IMR-90 (cell line): ENCODE measurements around the gene CARNS1. TPM values are rescaled to one million over a fixed set of nuclear protein-coding genes. Genes with fewer than 3 reads are reported as not detected.

Experiments used
- ATAC-seq: fragments of 200-7000 bp; cut with Tn5 transposase; 2 replicates; pipeline ENCODE4 v1.9.1; 2020; ENCODE audit warnings: low read depth, mild to moderate bottlenecking, moderate library complexity
- BruUV-seq: library from RNA; stranded (reverse); fragments of 400-500 nt; replicated peaks from 2 replicates; lab custom pipeline; 2021; lab: Mats Ljungman, UMichigan
- CTCF ChIA-PET: fragments of 300-600 bp; formaldehyde crosslinking; extraction: SDS; loops from one replicate; lab custom pipeline; 2021; ENCODE audit warnings: antibody characterized with exemption; lab: Yijun Ruan, JAX
- POLR2A ChIA-PET: fragments of 300-600 bp; sonication (Branson Sonifier 250); formaldehyde crosslinking; loops from one replicate; lab custom pipeline; 2022; ENCODE audit warnings: antibody characterized with exemption; ENCODE audit not compliant: unreplicated experiment; lab: Charles Lee
- DNase-seq: peaks from one replicate; pipeline ENCODE4 v3.0.0; 2013
- H2AFZ ChIP-seq: replicated peaks from 2 replicates; pipeline ENCODE3; 2013; ENCODE audit warnings: low read length, mild to moderate bottlenecking; ENCODE audit not compliant: poor library complexity
- H2AK5ac ChIP-seq: 2 replicates; pipeline ENCODE4 v1.6.1; 2013; ENCODE audit warnings: low read depth, low read length, inconsistent platforms
- H2AK9ac ChIP-seq: replicated peaks from 2 replicates; pipeline ENCODE3; 2013; ENCODE audit warnings: mild to moderate bottlenecking, low read depth, low read length, moderate library complexity; ENCODE audit not compliant: poor library complexity
- H2BK120ac ChIP-seq: 2 replicates; pipeline ENCODE4 v1.6.1; 2013; ENCODE audit warnings: low read depth, low read length, inconsistent platforms
- H2BK15ac ChIP-seq: 3 replicates; pipeline ENCODE4 v1.6.1; 2013; ENCODE audit warnings: low read depth, low read length, inconsistent platforms
- H2BK20ac ChIP-seq: 2 replicates; pipeline ENCODE4 v1.6.1; 2013; ENCODE audit warnings: low read depth, mild to moderate bottlenecking, inconsistent platforms, low read length, moderate library complexity
- H2BK5ac ChIP-seq: 2 replicates; pipeline ENCODE4 v1.6.1; 2013; ENCODE audit warnings: mild to moderate bottlenecking, low read depth, low read length, inconsistent platforms; ENCODE audit not compliant: poor library complexity, severe bottlenecking
- H3K14ac ChIP-seq: replicated peaks from 2 replicates; pipeline ENCODE4 v1.6.1; 2013; ENCODE audit warnings: low read depth, low read length, inconsistent platforms
- H3K18ac ChIP-seq: 2 replicates; pipeline ENCODE4 v1.6.1; 2013; ENCODE audit warnings: low read depth, low read length, control low read depth
- H3K23ac ChIP-seq: 2 replicates; pipeline ENCODE4 v1.6.1; 2013; ENCODE audit warnings: low read depth, low read length, inconsistent platforms
- H3K27ac ChIP-seq: 2 replicates; pipeline ENCODE4 v1.5.1; 2013; ENCODE audit warnings: mild to moderate bottlenecking, control low read depth, low read length; ENCODE audit not compliant: insufficient read depth
- H3K27me3 ChIP-seq: 2 replicates; pipeline ENCODE4 v1.6.1; 2013; ENCODE audit warnings: low read length; ENCODE audit not compliant: control insufficient read depth, insufficient read depth
- H3K36me3 ChIP-seq: 2 replicates; pipeline ENCODE4 v1.6.1; 2013; ENCODE audit warnings: low read length, mixed read lengths; ENCODE audit not compliant: control insufficient read depth, insufficient read depth
- H3K4ac ChIP-seq: 2 replicates; pipeline ENCODE4 v1.6.1; 2013; ENCODE audit warnings: low read depth, low read length, inconsistent platforms
- H3K4me1 ChIP-seq: 2 replicates; pipeline ENCODE4 v1.6.1; 2013; ENCODE audit warnings: low read length, mixed read lengths; ENCODE audit not compliant: control insufficient read depth, insufficient read depth
- H3K4me2 ChIP-seq: 2 replicates; pipeline ENCODE4 v1.6.1; 2013; ENCODE audit warnings: low read depth, mild to moderate bottlenecking, control low read depth, low read length, moderate library complexity
- H3K4me3 ChIP-seq: 2 replicates; pipeline ENCODE4 v1.5.1; 2013; ENCODE audit warnings: low read depth, mild to moderate bottlenecking, control low read depth, low read length, moderate library complexity; ENCODE audit not compliant: insufficient read depth
- H3K56ac ChIP-seq: 2 replicates; pipeline ENCODE4 v1.6.1; 2013; ENCODE audit warnings: low read length, inconsistent platforms; ENCODE audit not compliant: insufficient read depth; ENCODE audit errors: extremely low read depth
- H3K79me1 ChIP-seq, 2 experiments: 2 replicates each; pipeline ENCODE4 v1.6.1; 2013; ENCODE audit warnings: low read length in 2 of 2, inconsistent platforms in 1 of 2, low read depth in 1 of 2
- H3K9ac ChIP-seq: 2 replicates; pipeline ENCODE4 v1.6.1; 2013; ENCODE audit warnings: low read depth, low read length, control low read depth
- H3K9me1 ChIP-seq: 2 replicates; pipeline ENCODE4 v1.6.1; 2013; ENCODE audit warnings: low read length, inconsistent platforms; ENCODE audit not compliant: insufficient read depth
- H3K9me3 ChIP-seq: 2 replicates; pipeline ENCODE4 v1.6.1; 2013; ENCODE audit warnings: low read length; ENCODE audit not compliant: control insufficient read depth, insufficient read depth
- H4K20me1 ChIP-seq: 2 replicates; pipeline ENCODE4 v1.6.1; 2013; ENCODE audit warnings: low read length, inconsistent platforms; ENCODE audit not compliant: insufficient read depth
- H4K5ac ChIP-seq: 2 replicates; pipeline ENCODE4 v1.6.1; 2013; ENCODE audit warnings: mild to moderate bottlenecking, low read depth, low read length, control low read depth
- H4K8ac ChIP-seq, 2 experiments: 2 replicates each; pipeline ENCODE4 v1.6.1; 2013; ENCODE audit warnings: low read depth in 2 of 2, low read length in 2 of 2, control low read depth in 1 of 2, inconsistent platforms in 1 of 2
- H4K91ac ChIP-seq: 2 replicates; pipeline ENCODE4 v1.6.1; 2013; ENCODE audit warnings: low read depth, low read length, inconsistent platforms; ENCODE audit not compliant: insufficient read depth
- MAZ ChIP-seq: IDR thresholded peaks from 2 replicates; pipeline ENCODE4 v1.6.1; 2012; ENCODE audit warnings: low read depth, mild to moderate bottlenecking, low read length, improper control_type of control experiment, moderate library complexity, borderline replicate concordance
- RAD21 ChIP-seq: IDR thresholded peaks from 2 replicates; pipeline ENCODE4 v1.6.1; 2012; ENCODE audit warnings: low read length, improper control_type of control experiment
- WGBS, 2 experiments: methylation state at CpG; one replicate each; pipeline versions ENCODE4 v1.1.5 to v1.1.7; 2013; ENCODE audit warnings: missing lambda C conversion rate in 2 of 2; ENCODE audit not compliant: insufficient read length in 1 of 2; ENCODE audit errors: extremely low coverage in 2 of 2; 5-methylcytosine and 5-hydroxymethylcytosine counted together
- dilution Hi-C: fragments of 300-500 bp; cut with HindIII; formaldehyde crosslinking; loops from one replicate; pipeline ENCODE4 v1.14.3; 2018; ENCODE audit warnings: low sequenced_read_pairs; ENCODE audit not compliant: unreplicated experiment
- in situ Hi-C: fragments of 300-500 bp; cut with MboI; formaldehyde crosslinking; loops from 3 replicates; pipeline ENCODE4 v1.14.3; 2019; ENCODE audit warnings: low sequenced_read_pairs, inconsistent platforms, mixed read lengths
- intact Hi-C: fragments of 100-400 bp; cut with micrococcal nuclease; formaldehyde crosslinking; loops from 2 replicates; pipeline ENCODE4 v1.10.0; 2022
- polyA plus RNA-seq, 3 experiments: library from polyadenylated mRNA; depleted of rRNA; stranded (reverse); fragments of >200 nt; gene quantifications; 2 replicates each; pipeline ENCODE4 v1.2.3, GENCODE V29; 2012; ENCODE audit warnings: low replicate concordance in 1 of 3
- total RNA-seq: library from RNA; depleted of rRNA; stranded (reverse); fragments of >200 nt; gene quantifications from 2 replicates; pipeline ENCODE4 v1.2.3, GENCODE V29; 2012

The CARNS1 gene
- total and polyA plus RNA-seq, 2 of the 4 experiments (the other 2 are of a cell fraction) = under 0.01 to 0.32 TPM

DNA sequence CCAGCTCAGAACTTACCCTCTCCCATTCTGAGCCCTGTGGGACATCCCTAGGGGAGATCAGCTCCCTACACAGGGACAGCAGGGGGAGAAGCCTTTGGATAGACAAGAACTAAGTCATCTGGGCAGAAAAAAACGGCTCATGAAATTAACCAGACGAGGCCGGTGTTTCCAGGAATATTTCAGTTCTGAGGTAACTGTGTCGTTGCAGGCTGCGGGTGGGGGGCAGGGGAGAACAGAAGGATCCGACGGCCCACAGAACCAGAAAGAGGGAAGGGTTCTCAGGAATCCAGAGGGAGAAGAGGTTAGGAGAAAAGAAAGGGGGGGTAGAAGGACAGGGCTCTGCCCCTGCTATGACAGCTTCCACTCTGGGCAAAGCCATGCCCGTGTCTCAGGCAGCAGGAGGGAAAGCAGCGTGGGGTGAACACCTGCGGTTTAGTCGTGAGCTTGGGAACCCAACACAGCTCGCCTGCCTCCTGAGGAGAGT lies 45.6 kb upstream of the CARNS1 start:
- H3K27me3 ChIP-seq = no peaks in the 10 kb centered on the region
- peak overlapping the region; percentile 58 for H3K18ac ChIP-seq
- H2BK15ac ChIP-seq = peak overlapping the region; percentile 50; the same call in 1 of the 3 replicates
- peak overlapping the region; percentile 63 for H2AK9ac ChIP-seq
- in situ Hi-C loops = no loop called here
- no peak overlapping the region for H3K4me3 ChIP-seq
- no peak overlapping the region for H3K56ac ChIP-seq
- H3K23ac ChIP-seq = peak overlapping the region; percentile 13
- intact Hi-C loops = loop anchor here (2.0 kb wide), 1 partner anchor 13 kb away; no protein-coding TSS in a partner anchor
- H4K5ac ChIP-seq = peak overlapping the region; percentile 28
- peak overlapping the region in 1 of 2 experiments; percentile 37; a peak in 1 of 4 replicates for H4K8ac ChIP-seq
- H2BK5ac ChIP-seq = peak overlapping the region; percentile 77
- CTCF ChIA-PET = interaction anchor here (1.6 to 2.3 kb wide), 5 partner anchors 13 to 24 kb away, joined by 4 to 15 read pairs (median 9); partner anchors contain the start of gene POLD4
- no peaks in the 10 kb centered on the region for H3K9me3 ChIP-seq
- H2BK120ac ChIP-seq = peak overlapping the region; percentile 72
- peak overlapping the region; percentile 73 for H2BK20ac ChIP-seq
- DNase-seq = peak; percentile 71
- peaks cover 57% of the 10 kb centered on the region for H3K4me1 ChIP-seq
- H3K9me1 ChIP-seq = peaks cover 44% of the 10 kb centered on the region
- no TSS peak for BruUV-seq
- H4K91ac ChIP-seq = peak overlapping the region; percentile 86
- no peak for ATAC-seq
- peak overlapping the region; percentile 82 for H3K27ac ChIP-seq
- H2AFZ ChIP-seq = no peak overlapping the region
- H3K9ac ChIP-seq = peak overlapping the region; percentile 10; the same call in 1 of the 2 replicates
- H3K36me3 ChIP-seq = peaks cover 16% of the 10 kb centered on the region
- H2AK5ac ChIP-seq = peak overlapping the region; percentile 75
- peak; percentile 15; the same call in 1 of the 2 replicates for TF ChIP-seq RAD21
- TF ChIP-seq MAZ = no peak
- peaks cover 5 to 71% of the 10 kb centered on the region in 2 experiments; a peak in 3 of 4 replicates for H3K79me1 ChIP-seq
- H3K14ac ChIP-seq = peak overlapping the region; percentile 77
- dilution Hi-C loops = no loop called here
- H3K4ac ChIP-seq = peak overlapping the region; percentile 81
- peaks cover 61% of the 10 kb centered on the region for H4K20me1 ChIP-seq
- peak overlapping the region; percentile 66 for H3K4me2 ChIP-seq
- WGBS, 2 experiments = 20% methylated on average over 6 of the region's 12 CpGs; no CpG with 5 or more reads in 1 of the 2 experiments
- POLR2A ChIA-PET = interaction anchor here (0.5 to 1.2 kb wide), 3 partner anchors 17 to 26 kb away, joined by 3 read pairs; partner anchors contain the start of gene POLD4
